Endothelial cell of umbilical vein (primary cell): ENCODE results near the gene JUNB.

Experiments used
- EZH2 ChIP-seq: IDR thresholded peaks from 2 replicates; pipeline ENCODE4 v1.6.1; 2012; ENCODE audit warnings: borderline replicate concordance, low read depth, mild to moderate bottlenecking, moderate library complexity, low read length, inconsistent platforms; ENCODE audit not compliant: severe bottlenecking
- FOS ChIP-seq: IDR thresholded peaks from 2 replicates; pipeline ENCODE4 v1.6.1; 2011; ENCODE audit warnings: mild to moderate bottlenecking, low read length, moderate library complexity, borderline replicate concordance; ENCODE audit not compliant: insufficient read depth
- GATA2 ChIP-seq: IDR thresholded peaks from 2 replicates; pipeline ENCODE4 v1.7.0; 2011; ENCODE audit warnings: low read depth, mild to moderate bottlenecking, moderate library complexity, mixed read lengths, low read length; ENCODE audit not compliant: insufficient read length, insufficient read depth
- JUN ChIP-seq: IDR thresholded peaks from 2 replicates; pipeline ENCODE4 v1.6.1; 2011; ENCODE audit warnings: borderline replicate concordance, low read depth; ENCODE audit not compliant: insufficient read length, insufficient read depth
- MAX ChIP-seq: IDR thresholded peaks from 2 replicates; pipeline ENCODE4 v1.6.1; 2011; ENCODE audit not compliant: insufficient read depth, insufficient read length
- MYC ChIP-seq: IDR thresholded peaks from one replicate; pipeline ENCODE4 v1.6.1; 2011; ENCODE audit warnings: mild to moderate bottlenecking, low read depth, low read length
- POLR2A ChIP-seq: IDR thresholded peaks from 2 replicates; pipeline ENCODE4 v1.6.1; 2012; ENCODE audit warnings: low read depth, mild to moderate bottlenecking, control low read depth, low read length
- POLR2AphosphoS5 ChIP-seq: IDR thresholded peaks from 2 replicates; pipeline ENCODE4 v1.6.1; 2012; ENCODE audit warnings: low read depth, mild to moderate bottlenecking, control low read depth, low read length, moderate library complexity; ENCODE audit not compliant: insufficient read depth
- TF ChIP-seq, protein P1 (sequence below), 2 donors: IDR thresholded peaks; 1 replicate in 1 of 2; 2 replicates in 1 of 2; pipeline ENCODE4 v1.5.1; 2011; ENCODE audit warnings: low read length in 2 of 2, mild to moderate bottlenecking in 2 of 2, moderate library complexity in 2 of 2, control low read depth in 1 of 2, inconsistent platforms in 1 of 2, low read depth in 1 of 2; ENCODE audit not compliant: insufficient read depth in 1 of 2; ENCODE audit errors: extremely low read depth in 1 of 2

DNA sequence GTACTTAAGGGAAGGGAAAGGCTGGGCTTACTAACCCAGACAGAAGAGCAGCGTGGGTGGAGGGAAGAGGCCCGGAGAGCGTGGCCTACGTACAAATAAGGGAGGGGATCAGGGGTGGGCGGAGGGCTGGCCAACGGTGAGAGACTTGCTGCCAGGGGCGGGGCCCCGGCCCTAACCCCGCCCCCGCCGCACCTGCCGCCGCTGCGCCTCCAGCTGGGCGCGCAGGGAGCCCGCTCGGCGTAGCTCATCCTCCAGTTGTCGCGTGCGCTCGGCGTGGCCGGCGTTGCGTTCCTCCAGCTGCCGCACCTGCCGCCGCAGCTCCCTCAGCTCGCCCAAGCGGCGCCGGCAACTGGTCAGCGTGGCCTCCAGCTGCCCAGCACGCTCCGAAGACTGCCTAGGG, 21.6 kb upstream of the JUNB start:
- TF ChIP-seq, protein P1, sequence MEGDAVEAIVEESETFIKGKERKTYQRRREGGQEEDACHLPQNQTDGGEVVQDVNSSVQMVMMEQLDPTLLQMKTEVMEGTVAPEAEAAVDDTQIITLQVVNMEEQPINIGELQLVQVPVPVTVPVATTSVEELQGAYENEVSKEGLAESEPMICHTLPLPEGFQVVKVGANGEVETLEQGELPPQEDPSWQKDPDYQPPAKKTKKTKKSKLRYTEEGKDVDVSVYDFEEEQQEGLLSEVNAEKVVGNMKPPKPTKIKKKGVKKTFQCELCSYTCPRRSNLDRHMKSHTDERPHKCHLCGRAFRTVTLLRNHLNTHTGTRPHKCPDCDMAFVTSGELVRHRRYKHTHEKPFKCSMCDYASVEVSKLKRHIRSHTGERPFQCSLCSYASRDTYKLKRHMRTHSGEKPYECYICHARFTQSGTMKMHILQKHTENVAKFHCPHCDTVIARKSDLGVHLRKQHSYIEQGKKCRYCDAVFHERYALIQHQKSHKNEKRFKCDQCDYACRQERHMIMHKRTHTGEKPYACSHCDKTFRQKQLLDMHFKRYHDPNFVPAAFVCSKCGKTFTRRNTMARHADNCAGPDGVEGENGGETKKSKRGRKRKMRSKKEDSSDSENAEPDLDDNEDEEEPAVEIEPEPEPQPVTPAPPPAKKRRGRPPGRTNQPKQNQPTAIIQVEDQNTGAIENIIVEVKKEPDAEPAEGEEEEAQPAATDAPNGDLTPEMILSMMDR (IDR thresholded peaks at IDR 0.05; ENCODE audit: extremely low read depth in 1 of 2, insufficient read depth in 1 of 2, low read depth in 1 of 2, low read length in 2 of 2) = no peak
- TF ChIP-seq POLR2A (no peak), POLR2AphosphoS5 (no peak), GATA2 (no peak), FOS (no peak), EZH2 (no peak), JUN (no peak), MAX (no peak), MYC (no peak)
